Activated CD4-positive, CD25-positive, alpha-beta regulatory T cell treated with anti-CD3 and anti-CD28 coated beads, Interleukin-2, amount 50 U/mL, for 72 hours (primary cell): ENCODE measurements around the gene RNF4.
"Not testable (repeated sequence)": the region's sequence is repeated elsewhere in the genome, so short reads cannot be mapped to it uniquely, and the experiment has no call there.

Experiments used
- DNase-seq: peaks from one replicate; pipeline ENCODE4 v3.0.0; 2021

The RNF4 gene

DNA sequence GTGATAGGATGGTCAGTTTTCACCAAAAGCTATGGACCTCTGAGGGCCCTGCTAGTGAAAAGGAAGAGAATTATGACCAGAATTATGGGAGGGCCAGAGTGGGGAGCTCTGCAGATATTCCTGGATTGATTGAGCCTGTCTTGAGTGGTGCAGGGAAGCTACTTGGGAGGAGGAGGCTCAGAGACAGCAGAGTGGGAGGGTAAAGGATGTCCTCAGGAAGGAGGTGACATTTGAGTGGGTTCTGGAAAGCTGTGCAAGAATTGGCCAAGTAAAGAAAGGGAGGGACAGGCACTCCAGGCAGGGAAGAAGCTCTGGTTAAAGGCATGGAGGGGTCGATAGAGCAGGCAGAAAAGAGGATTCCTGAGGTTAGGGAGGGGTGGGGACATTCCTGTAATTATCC, 24.1 kb downstream of the RNF4 start:
- no peak for DNase-seq

- DNase-seq, result no peak
Observed at GRCh38 chr4:2494992-2495391, 26.1 kb downstream of the RNF4 start.

DNA sequence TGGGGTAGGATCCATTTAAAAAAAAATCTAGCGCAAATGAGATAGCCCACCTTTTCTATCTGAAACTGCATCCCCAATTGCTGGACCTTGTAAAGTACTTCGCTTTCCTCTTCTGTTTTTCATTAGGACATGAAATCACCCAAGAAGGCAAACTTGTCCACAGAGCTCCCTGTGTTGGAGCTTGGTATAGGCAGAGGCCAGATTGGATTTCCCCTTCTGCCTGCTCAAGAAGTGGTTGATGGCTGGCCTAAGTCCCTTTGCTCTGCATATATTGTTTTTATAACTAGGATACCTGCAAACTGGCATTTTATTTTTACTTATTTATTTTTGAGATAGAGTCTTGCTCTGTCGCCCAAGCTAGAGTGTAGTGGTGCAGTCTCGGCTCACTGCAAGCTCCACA, 28.4 kb downstream of the RNF4 start:
- no peak for DNase-seq

GRCh38 chr4:2497931-2498330, 29.0 kb downstream of the RNF4 start:
- DNase-seq, result no peak

DNA sequence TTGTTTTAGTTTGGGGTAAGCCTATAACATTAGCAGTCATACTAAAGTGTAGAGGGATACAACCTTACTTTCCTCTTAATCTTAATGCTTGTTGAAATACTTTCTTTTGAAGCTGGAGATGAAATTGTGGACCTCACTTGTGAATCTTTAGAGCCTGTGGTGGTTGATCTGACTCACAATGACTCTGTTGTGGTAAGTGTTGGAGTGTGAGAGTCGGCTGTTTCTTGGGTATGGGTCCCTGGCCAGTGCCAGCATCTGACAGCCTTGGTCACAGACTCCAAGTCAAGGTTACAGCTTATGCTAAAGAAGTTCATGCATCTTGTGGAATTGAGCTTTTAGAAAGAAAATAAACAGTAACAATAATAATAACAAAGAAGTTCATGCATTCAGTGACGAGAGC, 31.6 kb downstream of the RNF4 start:
- DNase-seq, result no peak

DNA sequence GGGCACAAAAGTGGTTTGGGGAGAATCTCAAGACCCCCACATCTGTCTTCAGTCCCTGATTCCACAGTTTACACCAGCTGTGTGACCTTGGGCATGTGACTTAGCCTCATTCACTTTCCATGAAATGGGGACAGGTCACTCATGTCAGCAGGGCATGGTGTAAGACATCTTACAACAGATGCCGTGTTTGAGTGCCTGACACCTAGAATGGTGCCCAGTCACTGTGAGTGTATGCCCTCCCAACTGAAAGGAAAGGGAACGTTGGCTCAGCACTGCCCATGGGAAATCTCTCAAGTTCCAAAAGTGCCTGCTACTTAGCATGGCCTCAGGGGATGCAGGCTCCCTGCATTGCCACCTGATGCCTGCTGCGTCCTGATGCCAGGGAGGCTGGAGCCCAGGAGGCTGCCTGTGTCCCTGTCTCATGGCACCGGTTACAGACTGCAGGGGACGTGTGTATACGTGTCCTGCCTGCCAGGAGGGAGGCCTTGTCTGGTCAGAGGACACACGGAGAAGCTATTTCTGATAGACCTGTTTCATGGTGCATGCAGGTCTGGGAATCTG, 32.2 kb downstream of the RNF4 start:
- DNase-seq, result no peak

DNA sequence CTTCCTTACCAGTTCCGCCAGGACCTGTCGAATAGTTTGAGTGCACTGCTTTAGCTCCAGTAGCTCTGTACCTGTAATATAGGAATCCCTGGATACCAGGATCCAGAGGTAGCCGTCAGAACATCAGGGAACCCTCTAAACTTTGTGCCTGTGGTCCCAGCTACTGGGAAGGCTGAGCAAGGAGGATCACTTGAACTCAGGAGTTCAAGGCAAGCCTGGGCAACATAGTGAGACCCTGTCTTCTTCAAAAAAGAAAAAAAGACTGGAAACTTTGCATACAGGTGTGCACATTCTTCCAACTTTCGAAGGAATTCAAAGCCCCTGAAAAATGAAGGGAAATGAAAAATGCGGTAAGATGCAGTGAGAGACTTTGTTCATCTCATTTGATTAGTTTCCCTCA, 34.9 kb downstream of the RNF4 start:
- no peak for DNase-seq

DNA sequence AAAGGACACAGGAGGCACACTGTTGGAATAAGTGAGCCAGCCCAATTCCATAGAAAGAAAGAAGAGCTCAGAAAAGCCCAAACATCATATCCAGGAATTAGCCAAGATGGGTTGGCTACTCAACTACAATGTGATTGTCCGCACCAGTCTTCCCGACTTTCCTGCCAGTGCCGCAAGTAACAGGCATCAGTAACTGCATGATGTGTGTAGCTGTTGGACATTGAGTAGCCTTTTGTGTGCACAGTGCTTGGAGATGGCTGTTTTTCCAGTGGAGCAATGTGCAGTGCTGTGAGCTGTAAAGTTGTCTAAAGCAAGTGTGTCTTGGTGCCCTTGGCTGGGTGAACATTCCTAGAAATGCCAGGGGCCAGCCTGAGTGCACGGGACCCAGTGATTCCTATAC, 38.4 kb downstream of the RNF4 start:
- DNase-seq, result no peak

DNA sequence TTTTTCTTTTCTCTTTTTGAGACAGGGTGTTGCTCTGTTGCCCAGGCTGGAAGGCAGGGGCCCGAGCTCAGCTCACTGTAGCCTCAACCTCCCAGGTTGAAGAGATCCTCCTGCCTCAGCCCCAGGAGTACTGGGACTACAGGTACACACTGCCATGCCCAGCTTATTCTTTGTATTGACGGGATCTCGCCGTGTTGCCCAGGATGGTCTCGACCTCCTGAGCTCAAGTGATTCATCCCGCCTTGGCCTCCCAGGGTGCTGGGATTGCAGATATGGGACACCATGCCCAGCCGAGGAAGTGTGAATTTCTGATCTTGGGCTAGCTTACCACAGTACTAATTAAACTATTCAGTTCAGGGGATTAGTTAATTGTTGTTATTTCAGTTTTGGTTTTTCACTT, 38.9 kb downstream of the RNF4 start:
- no peak for DNase-seq

DNA sequence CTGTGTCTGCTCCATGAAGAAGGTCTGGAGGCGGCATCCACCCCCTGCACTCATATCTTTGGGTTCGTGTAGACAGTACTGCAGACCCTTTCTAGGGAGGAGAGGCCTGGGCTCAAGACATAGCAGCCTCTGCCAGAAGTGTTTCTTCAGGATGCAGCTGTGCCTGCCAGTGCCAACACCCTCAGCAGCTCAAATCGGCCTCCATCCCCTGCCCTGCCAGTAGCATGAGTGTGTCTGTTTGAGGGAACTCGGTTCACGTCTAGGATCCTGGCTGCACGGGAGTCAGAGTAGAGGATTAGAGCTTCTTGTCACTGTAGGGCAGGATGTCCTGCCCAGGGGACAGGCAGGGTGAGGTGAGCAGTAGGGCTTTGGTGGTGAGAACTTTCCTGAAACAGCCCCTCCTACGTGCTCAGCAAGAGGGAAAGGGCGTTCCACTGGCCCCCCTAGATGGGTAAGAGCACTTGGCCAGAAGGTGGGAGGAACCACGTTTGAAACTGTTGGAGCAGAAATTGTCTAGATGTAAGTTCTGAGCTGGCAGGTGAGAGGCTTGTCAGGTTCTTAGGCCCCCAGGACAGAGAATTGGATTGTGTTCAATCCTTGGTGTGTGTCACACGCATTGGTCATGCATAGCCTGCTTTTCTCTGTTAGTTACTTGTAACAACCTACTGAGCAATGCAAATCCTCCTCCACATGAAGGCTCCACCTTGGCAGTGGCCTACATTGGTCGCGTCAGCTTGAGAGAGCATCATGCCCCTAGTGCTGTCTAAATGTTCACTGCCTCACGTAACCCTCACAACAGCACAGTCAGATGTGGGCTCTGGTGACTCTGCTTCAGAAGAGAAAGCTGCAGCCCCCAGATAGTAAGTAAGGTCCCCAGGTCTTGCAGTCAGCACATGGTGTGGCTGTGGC, 41.7 kb downstream of the RNF4 start:
- no peak for DNase-seq

DNA sequence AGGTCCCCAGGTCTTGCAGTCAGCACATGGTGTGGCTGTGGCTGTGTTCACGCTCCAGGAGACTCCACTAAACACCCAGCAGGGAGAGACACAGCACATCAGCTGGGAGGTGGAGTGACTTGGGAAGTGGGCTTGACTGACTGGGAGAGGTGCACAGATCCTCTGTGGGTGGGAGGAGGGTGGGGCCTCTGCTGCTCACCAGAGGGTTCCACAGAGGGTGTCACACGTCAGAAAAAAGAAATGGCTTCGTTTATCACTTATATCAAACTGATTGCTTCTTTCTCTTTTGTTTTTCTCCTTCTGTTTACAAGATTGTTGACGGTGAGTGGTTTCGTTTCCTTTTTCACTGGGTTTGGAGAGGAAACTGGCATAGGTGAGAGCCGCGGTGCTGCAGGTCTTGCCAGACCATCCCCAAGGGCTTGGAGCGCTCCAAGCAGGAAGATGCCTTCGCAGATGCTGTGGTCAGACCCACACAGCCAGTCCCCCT, 42.8 kb downstream of the RNF4 start:
- DNase-seq, result no peak

- no peak for DNase-seq
Observed at GRCh38 chr4:2512396-2513135, 43.7 kb downstream of the RNF4 start.

GRCh38 chr4:2514193-2514592, 45.3 kb downstream of the RNF4 start:
- DNase-seq, result not testable (repeated sequence)

DNA sequence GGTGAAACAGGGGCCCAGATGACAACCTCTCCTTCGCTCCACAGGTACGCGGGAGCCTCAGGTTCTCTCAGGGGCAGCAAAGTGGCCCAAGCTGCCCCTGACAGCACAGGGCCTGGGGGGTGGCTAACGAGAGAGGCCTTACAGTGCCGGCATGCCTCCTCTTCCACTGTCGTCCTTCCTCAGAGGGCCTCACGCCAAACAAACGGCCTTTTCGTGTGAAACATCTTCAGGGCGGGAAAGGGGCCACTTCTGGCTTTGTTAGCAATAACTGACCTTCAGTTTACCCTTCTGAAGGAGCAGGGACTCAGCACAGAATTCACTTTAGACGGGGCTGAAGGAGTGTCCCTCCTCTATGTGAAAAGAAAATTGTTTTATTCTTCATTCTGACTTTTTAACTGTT, 46.0 kb downstream of the RNF4 start:
- not testable (repeated sequence) for DNase-seq

- no peak for DNase-seq
Observed at GRCh38 chr4:2515830-2516550, 47.1 kb downstream of the RNF4 start.

DNA sequence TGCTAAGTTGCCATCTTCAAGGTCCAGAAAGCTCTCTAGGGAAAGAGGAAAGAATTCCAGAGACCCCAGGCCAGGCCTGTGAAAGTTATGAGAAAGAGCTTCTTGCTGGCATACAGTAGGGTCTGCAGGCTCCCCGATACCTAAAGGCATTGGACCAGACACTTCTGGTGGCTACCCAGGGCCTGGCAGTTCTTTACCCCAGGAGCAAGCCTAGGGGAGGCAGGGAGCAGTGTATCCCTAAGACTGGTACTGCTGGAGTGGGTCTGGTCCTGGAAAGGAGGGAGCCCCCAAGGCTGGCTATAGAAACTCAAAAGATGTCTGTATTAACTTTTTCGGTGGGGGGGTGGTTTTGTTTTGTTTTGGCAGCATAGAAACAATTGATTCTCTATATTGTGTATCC, 47.7 kb downstream of the RNF4 start:
- no peak for DNase-seq

DNA sequence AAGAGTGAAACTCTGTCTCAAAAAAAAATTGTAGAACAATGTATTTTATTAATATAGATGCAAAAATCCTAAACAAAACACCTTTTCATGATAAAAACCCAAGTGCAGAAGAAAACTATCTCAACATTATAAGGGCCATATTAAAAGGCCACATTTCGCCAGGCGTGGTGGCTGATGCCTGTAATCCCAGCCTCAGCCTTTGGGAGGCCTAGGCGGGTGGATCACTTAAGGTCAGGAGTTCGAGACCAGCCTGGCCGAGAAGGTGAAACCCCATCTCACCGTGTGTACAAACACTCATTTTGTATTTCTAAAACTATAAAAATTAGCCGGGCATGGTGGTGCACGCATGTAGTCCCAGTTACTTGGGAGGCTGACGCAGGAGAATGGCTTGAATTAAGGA, 57.7 kb downstream of the RNF4 start:
- no peak for DNase-seq

- no peak for DNase-seq
Observed at GRCh38 chr4:2534904-2535375, 66.0 kb downstream of the RNF4 start.

DNA sequence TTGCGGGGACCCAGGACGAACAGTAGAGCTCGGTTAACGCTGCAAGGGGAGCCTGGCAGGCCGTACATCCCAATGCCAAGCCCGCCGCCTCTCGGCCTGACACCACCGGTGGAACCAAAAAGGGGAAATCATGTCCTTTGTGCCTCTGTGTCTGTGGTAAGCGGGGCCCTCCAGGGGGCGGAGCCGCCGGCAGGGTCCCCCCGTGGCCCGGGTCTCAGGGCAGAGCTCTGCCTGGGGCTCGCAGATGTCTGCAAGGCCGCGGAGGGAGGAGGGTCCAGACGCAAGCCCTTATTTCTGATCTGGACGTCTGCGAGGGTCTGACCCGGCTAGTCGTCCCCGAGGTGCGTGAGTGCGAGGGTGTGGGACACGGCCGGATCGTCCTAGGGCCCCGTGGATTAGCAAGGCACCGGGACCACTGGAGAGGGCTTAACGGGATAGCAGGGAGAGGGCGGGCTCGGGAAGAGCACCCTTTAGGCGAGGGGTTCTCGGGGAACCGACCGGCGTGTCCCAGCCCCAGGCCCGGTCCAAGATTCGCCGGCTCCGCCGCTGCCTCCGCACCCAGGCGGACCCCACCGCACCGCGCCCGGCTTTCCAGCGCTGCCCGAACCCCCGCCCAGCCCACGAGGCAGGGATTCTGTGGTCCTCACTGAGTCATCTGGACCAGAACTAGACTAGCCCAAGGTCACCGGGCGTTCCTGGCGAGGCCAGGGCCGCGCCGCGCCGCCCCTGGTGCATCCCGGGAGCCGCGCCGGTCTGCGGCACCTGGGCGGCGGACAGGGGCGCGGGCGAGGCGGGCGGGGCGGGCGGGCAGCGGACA, 66.7 kb downstream of the RNF4 start:
- DNase-seq, result peak; percentile 60

DNA sequence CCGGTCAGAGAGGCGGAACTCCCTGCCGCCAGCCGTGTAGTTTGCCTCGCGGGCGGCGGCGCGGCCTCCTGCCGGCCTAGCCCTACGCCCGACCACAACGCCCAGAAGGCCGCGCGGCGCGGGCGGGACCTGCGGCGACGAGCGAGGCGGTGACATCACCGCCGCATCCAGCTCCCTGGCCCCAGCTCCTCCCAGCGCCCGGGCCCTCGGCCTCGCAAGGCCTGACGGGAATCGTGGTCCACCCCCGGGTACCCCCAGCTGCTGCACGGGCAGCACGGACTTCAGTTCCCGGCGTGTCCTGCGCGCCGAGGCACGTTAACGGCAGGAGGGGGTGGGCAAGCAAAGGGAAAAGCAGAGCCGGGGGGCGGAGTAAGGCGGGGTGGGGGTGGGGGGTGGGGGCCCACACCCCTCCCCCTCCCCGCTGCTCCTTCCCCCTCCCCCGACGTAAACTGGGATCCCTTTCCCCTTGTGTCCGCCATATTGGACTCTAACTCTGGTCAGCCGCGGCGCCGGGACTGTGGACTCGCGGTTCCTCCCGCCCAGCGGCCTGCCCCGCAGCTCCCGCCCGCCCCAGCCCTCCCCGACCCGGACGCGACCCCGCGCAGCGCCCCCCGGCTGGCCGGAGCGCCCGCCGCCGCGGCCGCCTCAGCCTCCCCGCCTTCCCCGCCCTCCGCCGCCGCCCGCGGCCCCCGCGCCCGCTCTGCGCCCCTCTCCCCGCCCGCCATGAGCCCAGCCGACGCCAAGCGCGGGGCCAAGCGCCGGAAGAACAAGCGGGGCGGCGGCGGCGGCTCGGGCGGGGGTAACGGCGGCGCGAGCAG, 67.5 kb downstream of the RNF4 start, which contains the start of gene FAM193A:
TSS of gene FAM193A (plus strand) at position 455 of the 818 bp plus-strand sequence. CDS start at position 724, 269 bp downstream.
- peak; percentile 97 for DNase-seq
